B cell (primary cell): ENCODE results near the gene ASB2. TPM values are rescaled to one million over a fixed set of nuclear protein-coding genes. Genes with fewer than 3 reads are reported as not detected.

Source experiments
- ATAC-seq: fragments of 200-7000 bp; cut with Tn5 transposase; one replicate; pipeline ENCODE4 v1.10.0; 2021; ENCODE audit warnings: low read depth, mild to moderate bottlenecking, moderate number of reproducible peaks, moderate library complexity
- CTCF ChIA-PET: fragments of 350-600 bp; sonication (Branson Sonifier 250); formaldehyde crosslinking; loops from one replicate; lab custom pipeline; 2021; ENCODE audit warnings: antibody characterized with exemption, inconsistent platforms; lab: Charles Lee
- POLR2A ChIA-PET: fragments of 350-600 bp; sonication (Branson Sonifier 250); formaldehyde crosslinking; loops from one replicate; lab custom pipeline; 2021; ENCODE audit warnings: antibody characterized with exemption; lab: Charles Lee
- DNase-seq: peaks from one replicate; pipeline ENCODE4 v3.0.0; 2013
- H2AFZ ChIP-seq: 2 replicates; pipeline ENCODE4 v1.6.1; 2012; ENCODE audit warnings: mild to moderate bottlenecking, low read depth, low read length; ENCODE audit not compliant: insufficient read depth, poor library complexity, severe bottlenecking
- H3K27ac ChIP-seq, 2 donors: 1 replicate in 1 of 2; 2 replicates in 1 of 2; pipeline ENCODE4 v1.5.1; 2012 to 2013; ENCODE audit warnings: low read length in 2 of 2, mild to moderate bottlenecking in 2 of 2, moderate library complexity in 1 of 2
- H3K27me3 ChIP-seq, 4 experiments: fragments of 200-600 bp in 1 of 4; sonication (generic) in 1 of 4; replicated peaks in 1 of 4; 1 replicate in 2 of 4; 2 replicates in 2 of 4; pipeline versions ENCODE4 v1.6.1 to v1.7.0; 2013 to 2016; ENCODE audit warnings: low read length in 3 of 4, mild to moderate bottlenecking in 2 of 4, mixed read lengths in 1 of 4, moderate library complexity in 1 of 4; ENCODE audit not compliant: insufficient read depth in 4 of 4, control insufficient read depth in 3 of 4; ENCODE audit errors: control extremely low read depth in 1 of 4
- H3K36me3 ChIP-seq, 2 experiments: replicated peaks in 1 of 2; 1 replicate in 1 of 2; 2 replicates in 1 of 2; pipeline versions ENCODE4 v1.6.1 to v1.7.1; 2013; ENCODE audit warnings: low read length in 1 of 2; ENCODE audit not compliant: insufficient read depth in 2 of 2, control insufficient read depth in 1 of 2; ENCODE audit errors: control extremely low read depth in 1 of 2, extremely low read depth in 1 of 2
- H3K4me1 ChIP-seq, 2 donors: fragments of 200-600 bp in 1 of 2; sonication (generic) in 1 of 2; 1 replicate in 1 of 2; 2 replicates in 1 of 2; pipeline versions ENCODE4 v1.5.1 to v1.6.1; 2013 to 2017; ENCODE audit warnings: low read length in 2 of 2; ENCODE audit not compliant: control insufficient read depth in 2 of 2, insufficient read depth in 2 of 2
- H3K4me2 ChIP-seq: replicated peaks from 2 replicates; pipeline ENCODE3; 2012; ENCODE audit warnings: mild to moderate bottlenecking, low read depth, low read length; ENCODE audit not compliant: poor library complexity, severe bottlenecking
- H3K4me3 ChIP-seq, 5 experiments: fragments of 200-600 bp in 1 of 5; sonication (generic) in 1 of 5; 1 replicate in 3 of 5; 2 replicates in 2 of 5; pipeline versions ENCODE4 v1.5.1 to v1.7.0; 2011 to 2016; ENCODE audit warnings: low read length in 4 of 5, mild to moderate bottlenecking in 4 of 5, low read depth in 2 of 5, control low read depth in 1 of 5, moderate library complexity in 1 of 5; ENCODE audit not compliant: insufficient read depth in 1 of 5; ENCODE audit errors: control extremely low read depth in 1 of 5, extremely low read depth in 1 of 5
- H3K79me2 ChIP-seq: fragments of 200-600 bp; sonication (generic); one replicate; pipeline ENCODE4 v1.6.0; 2016; ENCODE audit warnings: low read length; ENCODE audit not compliant: control insufficient read depth, insufficient read depth
- H3K9ac ChIP-seq: fragments of 200-600 bp; sonication (generic); 2 replicates; pipeline ENCODE4 v1.6.1; 2017; ENCODE audit warnings: mild to moderate bottlenecking, low read length, moderate library complexity
- H3K9me3 ChIP-seq, 3 donors: one replicate each; pipeline versions ENCODE4 v1.6.1 to v1.7.1; 2013; ENCODE audit warnings: low read length in 2 of 3; ENCODE audit not compliant: control insufficient read depth in 2 of 3, insufficient read depth in 1 of 3; ENCODE audit errors: control extremely low read depth in 1 of 3
- H4K20me1 ChIP-seq: 2 replicates; pipeline ENCODE4 v1.6.0; 2012; ENCODE audit warnings: mild to moderate bottlenecking, low read length; ENCODE audit not compliant: insufficient read depth, control insufficient read depth, poor library complexity, severe bottlenecking
- H3K27ac Mint-ChIP-seq: one replicate; pipeline ENCODE4 v1.8.0; 2021; ENCODE audit warnings: mixed read lengths
- H3K27me3 Mint-ChIP-seq: one replicate; pipeline ENCODE4 v1.8.0; 2021; ENCODE audit warnings: mixed read lengths
- H3K4me1 Mint-ChIP-seq: one replicate; pipeline ENCODE4 v1.8.0; 2021; ENCODE audit warnings: mixed read lengths
- H3K4me3 Mint-ChIP-seq: one replicate; pipeline ENCODE4 v1.8.0; 2021; ENCODE audit warnings: mixed read lengths
- H3K9me3 Mint-ChIP-seq: one replicate; pipeline ENCODE4 v1.8.0; 2022; ENCODE audit warnings: mixed read lengths; ENCODE audit not compliant: insufficient read depth
- EZH2 ChIP-seq: IDR thresholded peaks from 2 replicates; pipeline ENCODE4 v1.6.1; 2012; ENCODE audit warnings: borderline replicate concordance, low read depth, mild to moderate bottlenecking, moderate library complexity, low read length; ENCODE audit not compliant: insufficient read depth, poor library complexity, severe bottlenecking
- WGBS: methylation state at CpG from one replicate; pipeline ENCODE4 v1.1.5; 2013; ENCODE audit warnings: missing lambda C conversion rate; ENCODE audit not compliant: insufficient coverage; 5-methylcytosine and 5-hydroxymethylcytosine counted together
- intact Hi-C: fragments of 100-400 bp; cut with micrococcal nuclease; formaldehyde crosslinking; loops from one replicate; pipeline ENCODE4 v1.10.0; 2022
- polyA plus RNA-seq: library from polyadenylated mRNA; depleted of rRNA; stranded (reverse); fragments of >200 nt; gene quantifications from 2 replicates; pipeline ENCODE4 v1.2.3, GENCODE V29; 2012
- total RNA-seq, 2 donors: library from RNA; stranded (reverse); fragments of 120-200 nt in 1 of 2; gene quantifications; 1 replicate in 1 of 2; 2 replicates in 1 of 2; pipeline versions ENCODE4 v1.2.3 to v1.2.4, GENCODE V29; 2013 to 2022
- TF ChIP-seq, protein P1 (sequence below): fragments of 200-600 bp; IDR thresholded peaks from one replicate; pipeline ENCODE4 v1.8.0; 2022; ENCODE audit warnings: antibody characterized with exemption, mild to moderate bottlenecking

The ASB2 gene
- total and polyA plus RNA-seq, 2 donors (not counting 1 experiment from before 2014, with no cell fraction given): 1.5 to 2.7 TPM

DNA sequence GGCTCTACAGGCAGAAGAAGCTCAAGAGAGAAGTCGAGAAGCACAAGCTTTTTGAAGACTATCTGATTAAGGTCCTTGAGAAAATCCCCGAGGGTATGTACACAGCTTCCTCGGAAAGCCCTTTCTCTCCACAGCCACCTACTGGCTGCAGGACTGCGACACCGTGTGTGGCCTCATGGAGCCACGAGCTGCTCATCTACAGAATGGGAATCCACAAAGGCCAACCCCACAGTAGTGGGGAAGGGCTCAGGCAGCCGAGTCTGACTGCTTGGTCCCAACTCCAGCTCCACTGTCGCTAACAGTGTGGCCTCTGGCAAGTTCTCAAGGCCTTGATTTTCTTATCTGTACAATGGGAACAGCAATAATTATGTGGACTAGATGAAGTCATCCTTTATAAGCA is 23.2 kb upstream of the ASB2 start:
- ATAC-seq: no peak
- Mint-ChIP-seq H3K4me3 (no peak overlapping the region), H3K9me3 (no peaks in the 10 kb centered on the region), H3K27ac (no peak overlapping the region), H3K4me1 (peaks cover 4% of the 10 kb centered on the region), H3K27me3 (peaks cover 40% of the 10 kb centered on the region)
- Histone ChIP-seq H3K4me3 (no peak overlapping the region), H3K9me3 (peaks cover 0 to 7% (median 0%) of the 10 kb centered on the region in 3 donors), H3K36me3 (no peaks in the 10 kb centered on the region), H3K4me1 (peaks cover 4 to 6% of the 10 kb centered on the region in 2 donors), H3K9ac (no peak overlapping the region), H2AFZ (no peak overlapping the region), H3K4me2 (no peak overlapping the region), H3K79me2 (no peaks in the 10 kb centered on the region), H4K20me1 (no peaks in the 10 kb centered on the region), H3K27me3 (peaks cover 0 to 28% (median 9%) of the 10 kb centered on the region in 4 experiments), H3K27ac (no peak overlapping the region)
- CTCF ChIA-PET: interaction anchor here (0.7 to 12.8 kb wide), 14 partner anchors 8 to 181 kb away, joined by 3 to 367 read pairs (median 4); no protein-coding TSS in a partner anchor
- TF ChIP-seq EZH2: no peak
- TF ChIP-seq, protein P1, sequence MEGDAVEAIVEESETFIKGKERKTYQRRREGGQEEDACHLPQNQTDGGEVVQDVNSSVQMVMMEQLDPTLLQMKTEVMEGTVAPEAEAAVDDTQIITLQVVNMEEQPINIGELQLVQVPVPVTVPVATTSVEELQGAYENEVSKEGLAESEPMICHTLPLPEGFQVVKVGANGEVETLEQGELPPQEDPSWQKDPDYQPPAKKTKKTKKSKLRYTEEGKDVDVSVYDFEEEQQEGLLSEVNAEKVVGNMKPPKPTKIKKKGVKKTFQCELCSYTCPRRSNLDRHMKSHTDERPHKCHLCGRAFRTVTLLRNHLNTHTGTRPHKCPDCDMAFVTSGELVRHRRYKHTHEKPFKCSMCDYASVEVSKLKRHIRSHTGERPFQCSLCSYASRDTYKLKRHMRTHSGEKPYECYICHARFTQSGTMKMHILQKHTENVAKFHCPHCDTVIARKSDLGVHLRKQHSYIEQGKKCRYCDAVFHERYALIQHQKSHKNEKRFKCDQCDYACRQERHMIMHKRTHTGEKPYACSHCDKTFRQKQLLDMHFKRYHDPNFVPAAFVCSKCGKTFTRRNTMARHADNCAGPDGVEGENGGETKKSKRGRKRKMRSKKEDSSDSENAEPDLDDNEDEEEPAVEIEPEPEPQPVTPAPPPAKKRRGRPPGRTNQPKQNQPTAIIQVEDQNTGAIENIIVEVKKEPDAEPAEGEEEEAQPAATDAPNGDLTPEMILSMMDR: no peak
- DNase-seq: no peak
- intact Hi-C loops: no loop called here
- POLR2A ChIA-PET: interaction anchor here (0.9 kb wide), 1 partner anchor 60 kb away, joined by 3 read pairs; no protein-coding TSS in a partner anchor
- 84% methylated on average over 8 of the region's 8 CpGs for WGBS

DNA sequence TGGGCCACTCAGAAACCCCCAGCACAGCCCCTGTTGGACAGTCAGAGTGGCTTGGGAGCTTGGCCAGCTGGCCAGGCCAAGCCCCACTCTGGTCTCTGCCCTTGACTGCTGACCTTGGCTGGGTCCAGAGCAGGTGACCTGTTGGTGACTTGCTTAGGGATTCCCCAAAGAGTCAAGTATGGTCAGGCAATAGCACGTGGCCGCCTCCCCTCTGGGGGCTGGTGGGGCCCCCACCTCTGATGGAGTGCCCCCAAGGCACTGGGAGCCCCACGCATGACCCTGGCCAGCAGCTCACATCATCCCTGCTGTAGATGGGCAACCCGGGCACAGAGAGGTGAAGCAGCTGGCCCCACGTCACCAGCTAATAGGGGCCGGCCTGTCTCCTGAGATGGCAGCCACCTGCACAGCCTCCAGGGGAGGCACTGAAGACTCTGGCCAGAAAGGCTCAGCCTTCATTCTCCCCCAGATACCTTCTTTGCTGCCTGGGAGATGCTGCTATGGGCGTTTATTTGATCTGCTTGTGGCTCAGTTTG is 22.6 kb upstream of the ASB2 start:
- Histone ChIP-seq H3K4me1 (peaks cover 4 to 6% of the 10 kb centered on the region in 2 donors), H3K27me3 (peaks cover 0 to 28% (median 9%) of the 10 kb centered on the region in 4 experiments), H3K4me2 (no peak overlapping the region), H2AFZ (no peak overlapping the region), H3K9ac (no peak overlapping the region), H3K4me3 (no peak overlapping the region), H3K36me3 (no peaks in the 10 kb centered on the region), H3K9me3 (peaks cover 0 to 7% (median 0%) of the 10 kb centered on the region in 3 donors), H3K27ac (no peak overlapping the region), H3K79me2 (no peaks in the 10 kb centered on the region), H4K20me1 (no peaks in the 10 kb centered on the region)
- TF ChIP-seq EZH2: no peak
- TF ChIP-seq, protein P1: no peak
- no peaks in the 10 kb centered on the region for H3K9me3 Mint-ChIP-seq
- H3K27me3 Mint-ChIP-seq: peaks cover 38% of the 10 kb centered on the region
- 96% methylated on average over 6 of the region's 7 CpGs for WGBS
- intact Hi-C loops: no loop called here
- peaks cover 4% of the 10 kb centered on the region for H3K4me1 Mint-ChIP-seq
- DNase-seq (no peak), ATAC-seq (no peak)
- no peak overlapping the region for H3K4me3 Mint-ChIP-seq
- ChIA-PET POLR2A (interaction anchor here (0.9 kb wide), 1 partner anchor 59 kb away, joined by 3 read pairs; no protein-coding TSS in a partner anchor), CTCF (interaction anchor here (1.1 to 12.8 kb wide), 11 partner anchors 10 to 181 kb away, joined by 3 to 367 read pairs (median 4); no protein-coding TSS in a partner anchor)
- H3K27ac Mint-ChIP-seq: no peak overlapping the region
